ENCODE results near the gene CCR5AS. TPM values are rescaled to one million over a fixed set of nuclear protein-coding genes. Genes with fewer than 3 reads are reported as not detected.

The CCR5AS gene

DNA sequence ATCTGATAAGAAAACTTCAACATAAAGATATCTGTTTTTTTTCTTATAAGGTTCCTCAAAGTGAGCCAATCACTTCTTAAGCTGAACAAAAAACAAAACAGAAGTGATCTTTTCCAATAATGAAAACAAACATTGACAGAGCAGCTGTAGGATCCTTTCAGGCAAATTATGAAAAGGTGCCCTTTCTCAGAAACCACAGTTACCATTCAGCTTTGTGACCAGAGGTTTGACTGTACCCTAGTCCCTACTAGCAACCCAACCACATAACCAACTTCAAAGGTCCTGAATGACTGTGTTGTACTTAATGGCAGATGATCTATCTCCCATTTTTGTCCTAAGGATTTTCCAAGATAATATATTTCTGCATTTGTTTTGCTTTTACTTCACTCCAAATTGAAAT is 92.3 kb downstream of the CCR5AS start:
- Histone ChIP-seq H3K36me3 (no peaks in the 10 kb centered on the region), H3K27me3 (peaks cover 0 to 5% (median 0%) of the 10 kb centered on the region in 3 donors), H3K27ac (no peak overlapping the region), H3K4me1 (no peaks in the 10 kb centered on the region), H3K9me3 (no peaks in the 10 kb centered on the region), H3K4me3 (no peak overlapping the region)
- no peak for DNase-seq
- TF ChIP-seq POLR2A (IDR thresholded peaks at IDR 0.05) (no peak), CTCF (IDR thresholded peaks at IDR 0.05 in 4 of 5, conservative IDR thresholded peaks at IDR 0.05 in 1 of 5) (no peak)
- in situ Hi-C loops (cut with MboI; ENCODE audit: low sequenced_read_pairs in 4 of 4): no loop called here
- intact Hi-C loops (cut with DNase I; ENCODE audit: low total_unique reads): no loop called here
- no peak for ATAC-seq

Other genes starting within 250 kb of the CCR5AS start
- 1 to 10 TPM in 3 of 4 donors, under 1 TPM in 1; 0.53 to 2.3 (median 1.9) TPM for gene CCR1, start 198.8 kb downstream of the CCR5AS start, total RNA-seq
- not detected for gene CCR3, start 164.6 kb downstream of the CCR5AS start, total RNA-seq
- 1 to 10 TPM in 1 of 4 donors, under 1 TPM in 3; 0.15 to 1.4 (median 0.80) TPM for gene CCR2, start 53.0 kb downstream of the CCR5AS start, total RNA-seq
- under 1 TPM in 3 of 4 donors, not detected in 1; 0.07 to 0.20 (median 0.10) TPM for gene CCR5, start 36.1 kb downstream of the CCR5AS start, total RNA-seq
- 1 to 10 TPM in 2 of 4 donors, under 1 TPM in 2; 0.29 to 2.5 (median 1.7) TPM for gene CCRL2, start 193 bp upstream of the CCR5AS start, total RNA-seq
- 1 to 10 TPM in 2 of 4 donors, under 1 TPM in 2; 0.62 to 5.1 (median 1.1) TPM for gene LTF, start 57.8 kb upstream of the CCR5AS start, total RNA-seq
- not detected for gene RTP3, start 90.9 kb upstream of the CCR5AS start, total RNA-seq
- 100 to 1,000 TPM in 1 of 4 donors, 10 to 100 TPM in 3; 72.7 to 103 (median 92.1) TPM for gene LRRC2, start 159.2 kb upstream of the CCR5AS start, total RNA-seq
- gene FAM240A, start 205.5 kb upstream of the CCR5AS start, total RNA-seq: under 1 TPM in 1 of 4 donors, not detected in 3; 0.18 TPM